SKM-1 (cell line): ENCODE measurements around the gene ATP6V1F.

Source experiments
- DNase-seq: peaks from one replicate; lab custom pipeline; 2025; ENCODE audit not compliant: unreplicated experiment; lab: John Stamatoyannopoulos, UW

ATP6V1F gene

GRCh38 chr7:128835231-128835751, 27.4 kb upstream of the ATP6V1F start:
- DNase-seq, result no peak

GRCh38 chr7:128835790-128836641, 26.6 kb upstream of the ATP6V1F start:
- DNase-seq, result no peak

GRCh38 chr7:128836729-128837348, 25.8 kb upstream of the ATP6V1F start:
- no peak for DNase-seq

- DNase-seq, result no peak
Observed at GRCh38 chr7:128837521-128837921, 25.1 kb upstream of the ATP6V1F start.

GRCh38 chr7:128838109-128838779, 24.4 kb upstream of the ATP6V1F start:
- no peak for DNase-seq

- DNase-seq, result no peak
Observed at GRCh38 chr7:128838981-128839731, 23.5 kb upstream of the ATP6V1F start.

GRCh38 chr7:128839751-128840177, 22.9 kb upstream of the ATP6V1F start:
- no peak for DNase-seq

- DNase-seq, result no peak
Observed at GRCh38 chr7:128840326-128841170, 22.1 kb upstream of the ATP6V1F start.

- DNase-seq, result no peak
Observed at GRCh38 chr7:128841171-128841690, 21.4 kb upstream of the ATP6V1F start.

- DNase-seq, result peak; percentile 22
Observed at GRCh38 chr7:128841921-128842673, 20.6 kb upstream of the ATP6V1F start.

GRCh38 chr7:128842674-128843641, 19.7 kb upstream of the ATP6V1F start:
- no peak for DNase-seq

GRCh38 chr7:128843938-128844621, 18.6 kb upstream of the ATP6V1F start:
- no peak for DNase-seq

GRCh38 chr7:128844777-128845311, 17.8 kb upstream of the ATP6V1F start:
- DNase-seq, result no peak

- no peak for DNase-seq
Observed at GRCh38 chr7:128845475-128845874, 17.2 kb upstream of the ATP6V1F start.

GRCh38 chr7:128845987-128846386, 16.7 kb upstream of the ATP6V1F start:
- DNase-seq, result no peak

- no peak for DNase-seq
Observed at GRCh38 chr7:128846781-128847444, 15.7 kb upstream of the ATP6V1F start.
